Chondrocyte (in vitro differentiated cells): ENCODE data around the gene GPR82. TPM values are rescaled to one million over a fixed set of nuclear protein-coding genes. Genes with fewer than 3 reads are reported as not detected.

Experiments
- DNase-seq: peaks from one replicate; pipeline ENCODE4 v3.0.0; 2021; ENCODE audit warnings: mixed read lengths, low spot score
- H3K27ac Mint-ChIP-seq: one replicate; pipeline ENCODE4 v1.8.0; 2021; ENCODE audit warnings: mild to moderate bottlenecking, moderate library complexity, mixed read lengths; ENCODE audit not compliant: unreplicated experiment
- H3K27me3 Mint-ChIP-seq: 2 replicates; pipeline ENCODE4 v1.8.0; 2021; ENCODE audit warnings: low read depth, mixed read lengths
- H3K36me3 Mint-ChIP-seq: 2 replicates; pipeline ENCODE4 v1.8.0; 2021; ENCODE audit warnings: low read depth, mixed read lengths
- H3K4me1 Mint-ChIP-seq: 2 replicates; pipeline ENCODE4 v1.8.0; 2021; ENCODE audit warnings: low read depth, mild to moderate bottlenecking, mixed read lengths
- H3K4me3 Mint-ChIP-seq: one replicate; pipeline ENCODE4 v1.8.0; 2021; ENCODE audit warnings: mild to moderate bottlenecking, moderate library complexity, mixed read lengths; ENCODE audit not compliant: unreplicated experiment
- H3K9me3 Mint-ChIP-seq: 2 replicates; pipeline ENCODE4 v1.8.0; 2021; ENCODE audit warnings: low read depth, mixed read lengths
- CTCF ChIP-seq: fragments of 200-600 bp; sonication (generic); IDR thresholded peaks from 2 replicates; pipeline ENCODE4 v1.5.0; 2021; ENCODE audit warnings: antibody characterized with exemption, mild to moderate bottlenecking, moderate library complexity
- total RNA-seq: library from RNA; stranded (reverse); gene quantifications from 3 replicates; pipeline ENCODE4 v1.2.1, GENCODE V29; 2021

Gene GPR82
- total RNA-seq, 1 donor from 2014 or later = not detected

GRCh38 chrX:41707218-41707617, 16.8 kb upstream of the GPR82 start:
- no peak for TF ChIP-seq CTCF
- DNase-seq = no peak
- Mint-ChIP-seq H3K4me1 (peaks cover 5% of the 10 kb centered on the region), H3K4me3 (no peak overlapping the region), H3K27me3 (no peaks in the 10 kb centered on the region), H3K36me3 (no peaks in the 10 kb centered on the region), H3K27ac (no peak overlapping the region), H3K9me3 (no peaks in the 10 kb centered on the region)

- Mint-ChIP-seq H3K27ac (no peak overlapping the region), H3K4me1 (peaks cover 5% of the 10 kb centered on the region), H3K4me3 (no peak overlapping the region), H3K9me3 (peaks cover 2% of the 10 kb centered on the region), H3K36me3 (no peaks in the 10 kb centered on the region), H3K27me3 (no peaks in the 10 kb centered on the region)
- peak; percentile 51 for TF ChIP-seq CTCF
- DNase-seq = no peak
Measured at GRCh38 chrX:41708486-41708885, 15.5 kb upstream of the GPR82 start.

GRCh38 chrX:41711021-41711667, 12.8 kb upstream of the GPR82 start:
- peaks cover 6% of the 10 kb centered on the region for H3K9me3 Mint-ChIP-seq
- no peak for TF ChIP-seq CTCF
- peaks cover 4% of the 10 kb centered on the region for H3K36me3 Mint-ChIP-seq
- no peaks in the 10 kb centered on the region for H3K27me3 Mint-ChIP-seq
- H3K27ac Mint-ChIP-seq = no peak overlapping the region
- no peak for DNase-seq
- H3K4me3 Mint-ChIP-seq = no peak overlapping the region
- H3K4me1 Mint-ChIP-seq = no peaks in the 10 kb centered on the region

- no peak for TF ChIP-seq CTCF
Measured at GRCh38 chrX:41716222-41716621, 7.8 kb upstream of the GPR82 start.

GRCh38 chrX:41716767-41717473, 7.1 kb upstream of the GPR82 start:
- no peak for TF ChIP-seq CTCF
- Mint-ChIP-seq H3K27ac (no peak overlapping the region), H3K27me3 (no peaks in the 10 kb centered on the region), H3K4me1 (peaks cover 10% of the 10 kb centered on the region), H3K9me3 (peaks cover 29% of the 10 kb centered on the region), H3K4me3 (no peak overlapping the region), H3K36me3 (peaks cover 10% of the 10 kb centered on the region)
- DNase-seq = no peak

More at GRCh38 chrX:41716222-41716621, 7.8 kb upstream of the GPR82 start:
- Mint-ChIP-seq H3K4me3 (no peak overlapping the region), H3K36me3 (peaks cover 10% of the 10 kb centered on the region), H3K4me1 (peaks cover 10% of the 10 kb centered on the region), H3K27me3 (no peaks in the 10 kb centered on the region), H3K27ac (no peak overlapping the region), H3K9me3 (peaks cover 29% of the 10 kb centered on the region)
- DNase-seq = no peak
